Subcutaneous adipose tissue (tissue), 4 donors: ENCODE data around the gene DCLRE1B. TPM values are rescaled to one million over a fixed set of nuclear protein-coding genes. Genes with fewer than 3 reads are reported as not detected.

Experiments
- CTCF ChIP-seq: fragments of 450-650 bp; IDR thresholded peaks from one replicate; pipeline ENCODE4 v1.5.1; 2016; ENCODE audit warnings: low read depth, mild to moderate bottlenecking, control low read depth, antibody characterized with exemption, moderate library complexity
- total RNA-seq, 4 donors: library from RNA; depleted of rRNA; stranded (reverse); fragments of >200 nt; gene quantifications; one replicate each; pipeline ENCODE4 v1.1.0, GENCODE V29; 2016

DCLRE1B gene
- total RNA-seq, 4 donors from 2014 or later: 4.1 to 9.0 (median 4.2) TPM

- TF ChIP-seq CTCF: no peak
Measured at GRCh38 chr1:113899111-113899510, 6.0 kb upstream of the DCLRE1B start.

- TF ChIP-seq CTCF: no peak
Measured at GRCh38 chr1:113901191-113901590, 3.9 kb upstream of the DCLRE1B start.

- no peak for TF ChIP-seq CTCF
Measured at GRCh38 chr1:113903501-113904292, 1.4 kb upstream of the DCLRE1B start.

- TF ChIP-seq CTCF: no peak
Measured at GRCh38 chr1:113904293-113904673, 843 bp upstream of the DCLRE1B start.

- no peak for TF ChIP-seq CTCF
Measured at GRCh38 chr1:113905435-113905861, 322 bp downstream of the DCLRE1B start.

GRCh38 chr1:113912594-113913311 lies 7.6 kb downstream of the DCLRE1B start:
- TF ChIP-seq CTCF: no peak

GRCh38 chr1:113913312-113913668 lies 8.2 kb downstream of the DCLRE1B start:
- TF ChIP-seq CTCF: no peak
